K562 (cell line): ENCODE measurements around the gene NTM. TPM values are rescaled to one million over a fixed set of nuclear protein-coding genes. Genes with fewer than 3 reads are reported as not detected.

Experiments
- ATAC-seq: fragments of 200-7000 bp; cut with Tn5 transposase; 3 replicates; pipeline ENCODE4 v1.9.1; 2020; ENCODE audit warnings: moderate library complexity
- BruUV-seq: library from RNA; stranded (reverse); fragments of 400-500 nt; replicated peaks from 2 replicates; lab custom pipeline; 2021; lab: Mats Ljungman, UMichigan
- CTCF ChIA-PET: fragments of 300-600 bp; formaldehyde crosslinking; extraction: SDS; loops from one replicate; lab custom pipeline; 2021; ENCODE audit warnings: low intra/inter-chr PET ratio; lab: Yijun Ruan, JAX
- POLR2A ChIA-PET: fragments of 300-600, 350-650 bp; sonication (Branson Sonifier 250); formaldehyde crosslinking; extraction: SDS; loops from one replicate; lab custom pipeline; 2021; ENCODE audit warnings: antibody characterized with exemption, inconsistent platforms; lab: Yijun Ruan, JAX
- DNase-seq, 4 experiments: peaks; one replicate each; pipeline versions ENCODE4 v3.0.0 to v3.0.0-alpha.2; 2011 to 2018; ENCODE audit warnings: low spot score in 3 of 4, mixed read lengths in 3 of 4; ENCODE audit errors: extremely low read depth in 1 of 4
- FAIRE-seq: peaks from 2 replicates; lab custom pipeline; 2011; peaks lifted over from hg19 to GRCh38; lab: Jason Lieb, UNC
- H2AFZ ChIP-seq: 2 replicates; pipeline ENCODE4 v1.6.0; 2011; ENCODE audit warnings: low read depth, low read length, control low read depth, inconsistent platforms
- H3K27ac ChIP-seq: fragments of 200-600 bp; 3 replicates; pipeline ENCODE4 v1.8.0; 2011; ENCODE audit warnings: low read depth, mild to moderate bottlenecking, control low read depth, inconsistent platforms, low read length, moderate library complexity, mixed read lengths; ENCODE audit errors: extremely low read depth
- H3K27me3 ChIP-seq, 2 experiments: fragments of 300-600 bp in 1 of 2; 2 replicates in 1 of 2; 3 replicates in 1 of 2; pipeline versions ENCODE4 v1.6.0 to v1.8.0; 2011; ENCODE audit warnings: inconsistent platforms in 2 of 2, low read length in 2 of 2, mild to moderate bottlenecking in 1 of 2, mixed read lengths in 1 of 2, moderate library complexity in 1 of 2; ENCODE audit not compliant: control insufficient read depth in 2 of 2, insufficient read depth in 2 of 2
- H3K36me3 ChIP-seq: fragments of 300-600 bp; 3 replicates; pipeline ENCODE4 v1.8.0; 2011; ENCODE audit warnings: mild to moderate bottlenecking, low read length, inconsistent platforms; ENCODE audit not compliant: control insufficient read depth, insufficient read depth
- H3K4me1 ChIP-seq, 2 experiments: fragments of 200-600 bp in 1 of 2; replicated peaks in 1 of 2; 2 replicates in 1 of 2; 3 replicates in 1 of 2; pipeline versions ENCODE4 v1.5.1 to v1.8.0; 2011; ENCODE audit warnings: inconsistent platforms in 2 of 2, low read length in 2 of 2, mild to moderate bottlenecking in 1 of 2, mixed read lengths in 1 of 2, moderate library complexity in 1 of 2; ENCODE audit not compliant: control insufficient read depth in 2 of 2, insufficient read depth in 2 of 2
- H3K4me2 ChIP-seq: 2 replicates; pipeline ENCODE4 v1.6.1; 2011; ENCODE audit warnings: low read length, control low read depth, inconsistent platforms, mixed read lengths; ENCODE audit not compliant: insufficient read depth
- H3K4me3 ChIP-seq: fragments of 200-600 bp; sonication (generic), shearing (Covaris generic); 2 replicates; pipeline ENCODE4 v1.5.1; 2016; ENCODE audit warnings: control low read depth, inconsistent platforms
- H3K79me2 ChIP-seq: fragments of 200-600 bp; 3 replicates; pipeline ENCODE4 v1.8.0; 2011; ENCODE audit warnings: low read length, inconsistent platforms; ENCODE audit not compliant: control insufficient read depth, insufficient read depth
- H3K9ac ChIP-seq, 2 experiments: 2 replicates each; pipeline versions ENCODE4 v1.6.0 to v1.6.1; 2011; ENCODE audit warnings: low read depth in 2 of 2, low read length in 2 of 2, control low read depth in 1 of 2, inconsistent platforms in 1 of 2, mild to moderate bottlenecking in 1 of 2, mixed read lengths in 1 of 2; ENCODE audit not compliant: insufficient read depth in 1 of 2
- H3K9me1 ChIP-seq: one replicate; pipeline ENCODE4 v1.6.0; 2011; ENCODE audit warnings: inconsistent platforms, mild to moderate bottlenecking, low read length, moderate library complexity; ENCODE audit not compliant: control insufficient read depth, insufficient read depth
- H3K9me3 ChIP-seq: replicated peaks from 2 replicates; pipeline ENCODE4 v1.5.1; 2011; ENCODE audit warnings: low read depth, low read length, inconsistent platforms; ENCODE audit not compliant: control insufficient read depth, insufficient read depth
- H4K20me1 ChIP-seq: replicated peaks from 2 replicates; pipeline ENCODE4 v1.6.1; 2011; ENCODE audit warnings: low read length, inconsistent platforms, mixed read lengths; ENCODE audit not compliant: control insufficient read depth, insufficient read depth
- POLR2B ChIP-seq: fragments of 450-650 bp; IDR thresholded peaks from 2 replicates; pipeline ENCODE4 v1.6.1; 2018; ENCODE audit warnings: low read depth; ENCODE audit not compliant: partially characterized antibody
- RBM14 ChIP-seq: fragments of 200-400 bp; formaldehyde crosslinking; IDR thresholded peaks from 2 replicates; pipeline ENCODE4 v1.6.1; 2018; ENCODE audit warnings: low read depth, mild to moderate bottlenecking, low read length, moderate library complexity, borderline replicate concordance; ENCODE audit not compliant: insufficient read depth
- SAFB2 ChIP-seq: fragments of 200-400 bp; formaldehyde crosslinking; IDR thresholded peaks from 2 replicates; pipeline ENCODE4 v1.6.1; 2018; ENCODE audit warnings: borderline replicate concordance, low read length, low read depth, moderate library complexity; ENCODE audit not compliant: severe bottlenecking
- WGBS: fragments of 100-300 bp; shearing (Covaris generic); methylation state at CpG from one replicate; pipeline ENCODE4 v1.1.6; 2016; ENCODE audit warnings: low coverage, mixed read lengths; ENCODE audit not compliant: insufficient coverage; ENCODE audit errors: missing lambda C conversion rate; 5-methylcytosine and 5-hydroxymethylcytosine counted together
- in situ Hi-C: fragments of 300-500 bp; cut with MboI; formaldehyde crosslinking; loops from 4 replicates; pipeline ENCODE4 v1.15.0; 2018; ENCODE audit warnings: inconsistent platforms, mixed read lengths
- intact Hi-C: fragments of 100-400 bp; cut with micrococcal nuclease; formaldehyde crosslinking; loops from 2 replicates; pipeline ENCODE4 v1.14.2; 2022
- polyA plus RNA-seq, 8 experiments: library from polyadenylated mRNA; depleted of rRNA in 4 of 8; stranded (reverse) in 5 of 8; unstranded in 3 of 8; fragments of >200 nt; fragmentation: Nextera tagmentation in 2 of 8; fragmentation: Illumina TruSeq in 1 of 8; extraction: Ambion mirVana in 2 of 8; extraction: Trizol in 1 of 8; gene quantifications; 2 replicates each; pipeline versions ENCODE4 v1.2.1 to v1.2.3, GENCODE V29; 2011 to 2014; ENCODE audit warnings: inconsistent platforms in 1 of 8, missing spikeins in 1 of 8
- total RNA-seq, 7 experiments: library from RNA; depleted of rRNA in 6 of 7; stranded (reverse); fragments of >200 nt in 6 of 7; fragmentation: Illumina TruSeq in 2 of 7; extraction: Trizol in 2 of 7; gene quantifications; 2 replicates each; pipeline versions ENCODE4 v1.2.1 to v1.2.3, GENCODE V29; 2011 to 2021; ENCODE audit warnings: low replicate concordance in 1 of 7

NTM gene
- total and polyA plus RNA-seq, 9 of the 15 experiments (the other 6 are each of a cell fraction or from before 2014, with no cell fraction given) = not detected

- no peaks in the 10 kb centered on the region for H3K79me2 ChIP-seq
- no peaks in the 10 kb centered on the region for H3K9me3 ChIP-seq
- ATAC-seq (no peak), DNase-seq (no peak), FAIRE-seq (no peak)
- no peaks in the 10 kb centered on the region for H3K9me1 ChIP-seq
- H3K27ac ChIP-seq = no peak overlapping the region
- 2% methylated on average over 11 of the region's 11 CpGs for WGBS
- no peaks in the 10 kb centered on the region; the same call in 2 of the 3 replicates for H3K36me3 ChIP-seq
- ChIA-PET CTCF (no interaction called here), POLR2A (interaction anchor here (0.5 kb wide), 1 partner anchor 1451 kb away, joined by 3 read pairs; no protein-coding TSS in a partner anchor)
- H2AFZ ChIP-seq = no peak overlapping the region
- H3K9ac ChIP-seq = no peak overlapping the region
- H3K4me2 ChIP-seq = no peak overlapping the region
- no peak overlapping the region for H3K4me3 ChIP-seq
- no TSS peak for BruUV-seq
- no peaks in the 10 kb centered on the region for H3K4me1 ChIP-seq
- intact Hi-C loops = no loop called here
- no peaks in the 10 kb centered on the region for H4K20me1 ChIP-seq
- in situ Hi-C loops = no loop called here
- H3K27me3 ChIP-seq = no peaks in the 10 kb centered on the region
- TF ChIP-seq SAFB2 = no peak
Measured at GRCh38 chr11:131809203-131809918, 438.9 kb downstream of the NTM start.

- no peaks in the 10 kb centered on the region for H3K79me2 ChIP-seq
- H3K4me2 ChIP-seq = no peak overlapping the region
- in situ Hi-C loops = no loop called here
- H3K4me3 ChIP-seq = no peak overlapping the region
- no peaks in the 10 kb centered on the region for H3K9me3 ChIP-seq
- intact Hi-C loops = no loop called here
- H3K27me3 ChIP-seq = no peaks in the 10 kb centered on the region
- H4K20me1 ChIP-seq = no peaks in the 10 kb centered on the region
- WGBS = 0% methylated on average over 3 of the region's 3 CpGs
- POLR2A ChIA-PET = no interaction called here
- H3K9ac ChIP-seq = no peak overlapping the region
- H3K9me1 ChIP-seq = no peaks in the 10 kb centered on the region
- FAIRE-seq (no peak), ATAC-seq (no peak), DNase-seq (no peak)
- CTCF ChIA-PET = no interaction called here
- H3K36me3 ChIP-seq = no peaks in the 10 kb centered on the region; the same call in 2 of the 3 replicates
- TF ChIP-seq POLR2B (no peak), RBM14 (no peak)
- H3K27ac ChIP-seq = no peak overlapping the region
- H2AFZ ChIP-seq = no peak overlapping the region
- BruUV-seq = no TSS peak
- H3K4me1 ChIP-seq = no peaks in the 10 kb centered on the region
Measured at GRCh38 chr11:131810541-131810940, 440.1 kb downstream of the NTM start.
